Left lung (tissue), 10 donors: Measurements from ENCODE around the gene CHML. TPM values are rescaled to one million over a fixed set of nuclear protein-coding genes. Genes with fewer than 3 reads are reported as not detected.
A peak's percentile ranks its signal among the peaks of the same experiment; 100 is the strongest.

Experiments used
- ATAC-seq: fragments of 200-7000 bp; cut with Tn5 transposase; one replicate; pipeline ENCODE4 v1.9.1; 2020; ENCODE audit warnings: moderate library complexity
- DNase-seq, 4 donors: peaks; one replicate each; pipeline ENCODE4 v3.0.0-alpha.2; 2013 to 2020
- H3K27ac ChIP-seq, 2 donors: fragments of 200-600 bp; sonication (generic) in 1 of 2; one replicate each; pipeline versions ENCODE4 v1.5.0 to v1.8.0; 2020 to 2021
- H3K27me3 ChIP-seq, 2 donors: fragments of 200-600 bp; sonication (generic) in 1 of 2; one replicate each; pipeline versions ENCODE4 v1.5.0 to v1.8.0; 2020 to 2021
- H3K36me3 ChIP-seq, 2 donors: fragments of 200-600 bp; sonication (generic) in 1 of 2; one replicate each; pipeline versions ENCODE4 v1.5.0 to v1.8.0; 2020 to 2021
- H3K4me1 ChIP-seq, 2 donors: fragments of 200-600 bp; one replicate each; pipeline ENCODE4 v1.8.0; 2021
- H3K4me3 ChIP-seq, 2 donors: fragments of 200-600 bp; sonication (generic) in 1 of 2; one replicate each; pipeline versions ENCODE4 v1.5.0 to v1.8.0; 2020 to 2021; ENCODE audit warnings: mild to moderate bottlenecking in 1 of 2
- H3K9me3 ChIP-seq, 2 donors: fragments of 200-600 bp; sonication (generic) in 1 of 2; one replicate each; pipeline versions ENCODE4 v1.5.0 to v1.8.0; 2020 to 2021
- CTCF ChIP-seq, 2 donors: fragments of 200-600 bp; sonication (generic) in 1 of 2; IDR thresholded peaks; one replicate each; pipeline versions ENCODE4 v1.5.0 to v1.8.0; 2021; ENCODE audit warnings: antibody characterized with exemption in 2 of 2
- intact Hi-C, 2 donors: fragments of 100-400 bp; cut with DNase I; formaldehyde crosslinking; loops; one replicate each; pipeline versions ENCODE4 v1.11.2 to v1.14.2; 2022
- polyA plus RNA-seq, 6 donors: library from polyadenylated mRNA; unstranded; fragments of 120-200 nt; gene quantifications; one replicate each; pipeline ENCODE4 v1.2.1, GENCODE V29; 2013; ENCODE audit not compliant: insufficient read length in 6 of 6
- total RNA-seq, 2 donors: library from RNA; stranded (reverse); fragmentation: NEBNext Ultra II Directional; extraction: Animal tissue kit (Norgen Biotek cat#: 25700); gene quantifications; one replicate each; pipeline ENCODE4 v1.2.1, GENCODE V29; 2021
- donor health status: DM: no; HTN: yes; CAD: no.
- donor health status: DM: no; HTN: no; CAD: no.

The CHML gene
- total and polyA plus RNA-seq, 8 donors: 9.8 to 27.6 (median 22.2) TPM

DNA sequence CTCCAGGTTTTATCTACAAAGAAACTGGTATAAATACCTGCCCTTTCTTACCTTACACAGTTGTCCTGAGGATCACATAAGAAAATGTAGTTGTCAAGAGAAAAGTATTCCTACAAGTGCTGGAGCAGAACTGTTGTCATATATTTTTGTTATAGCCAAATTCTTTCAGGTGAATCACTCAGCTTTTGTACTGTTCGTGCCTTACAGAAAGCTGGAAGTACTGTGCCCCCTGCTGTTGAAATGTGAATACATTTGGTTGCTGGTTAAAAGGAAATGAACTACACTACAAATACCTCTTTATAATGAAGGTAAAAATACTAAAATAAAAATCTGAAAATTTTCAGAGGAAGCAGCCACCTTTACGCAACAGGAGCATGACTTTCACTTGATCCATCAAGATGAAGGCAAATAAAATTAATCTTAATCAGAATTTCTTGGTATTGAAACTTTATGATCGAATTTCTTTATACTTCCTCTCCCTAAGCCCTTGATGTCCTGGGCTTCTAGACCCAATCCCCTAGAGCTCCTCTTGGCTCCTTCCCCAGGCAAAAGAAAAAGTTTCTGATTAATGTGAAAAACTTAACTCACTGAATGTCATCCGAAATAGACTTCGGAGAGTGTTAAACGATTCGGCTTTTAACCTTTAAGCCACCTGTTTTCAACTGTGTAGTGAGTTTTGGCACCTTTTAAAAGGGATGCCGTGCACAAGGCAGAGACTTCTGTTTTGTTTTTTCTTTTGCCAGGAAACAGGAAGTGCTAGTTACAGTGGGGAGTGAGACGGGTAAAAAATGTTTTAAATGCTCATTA lies 12.5 kb downstream of the CHML start:
- peak in 1 of 4 donors; percentile 33 for DNase-seq
- Histone ChIP-seq H3K27ac (peak overlapping the region in 1 of 2 donors; percentile 21), H3K4me1 (peaks cover 0 to 8% of the 10 kb centered on the region in 2 donors), H3K36me3 (no peaks in the 10 kb centered on the region), H3K9me3 (no peaks in the 10 kb centered on the region), H3K4me3 (no peak overlapping the region), H3K27me3 (no peaks in the 10 kb centered on the region)
- peak; percentile 81 for ATAC-seq
- peak in 1 of 2 donors; percentile 34 for TF ChIP-seq CTCF (IDR thresholded peaks at IDR 0.05)
- intact Hi-C loops: loop anchor here in 1 of 2 donors (10.0 kb wide), 1 partner anchor 93 kb away; the partner anchor contains the start of gene KMO

DNA sequence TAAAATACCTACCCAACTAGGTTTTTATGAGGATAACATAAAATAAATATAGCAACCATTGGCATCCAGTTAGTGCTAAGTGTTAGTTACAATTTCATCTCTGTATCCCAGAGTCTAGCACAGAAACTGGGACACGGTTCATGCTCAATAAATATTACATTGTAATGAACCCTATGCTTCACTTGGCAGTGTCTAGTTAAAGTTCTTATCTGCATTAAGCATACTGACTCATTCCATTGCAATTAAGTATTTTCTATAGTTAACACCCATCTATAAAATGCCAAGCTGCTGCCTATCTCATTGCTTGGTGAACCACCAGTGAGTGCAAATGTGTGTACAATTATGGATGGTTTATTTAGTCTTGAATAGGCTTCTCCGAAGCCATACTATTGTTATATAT lies 15.2 kb downstream of the CHML start:
- DNase-seq: no peak
- TF ChIP-seq CTCF (IDR thresholded peaks at IDR 0.05): no peak

DNA sequence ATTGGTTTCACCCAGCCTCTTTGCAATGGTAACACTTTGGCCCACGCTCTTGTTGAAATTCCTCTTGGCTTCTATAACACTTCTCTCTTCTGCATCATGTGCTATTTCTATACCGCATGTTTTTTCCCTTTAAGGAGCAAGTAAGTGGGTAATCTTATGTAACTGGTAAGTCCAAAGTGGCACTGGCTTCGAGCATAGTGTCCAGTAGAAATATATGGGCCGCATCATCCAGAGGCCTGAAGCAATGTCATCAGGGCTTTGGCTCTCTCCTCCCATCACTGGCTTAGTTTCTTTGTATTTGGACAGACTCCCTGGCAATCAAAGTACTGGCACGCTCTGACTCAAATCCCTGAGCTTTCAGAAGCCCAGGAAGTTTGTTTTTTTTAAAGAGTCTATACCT lies 17.5 kb downstream of the CHML start:
- TF ChIP-seq CTCF (IDR thresholded peaks at IDR 0.05): no peak
- H3K27me3 ChIP-seq: no peaks in the 10 kb centered on the region
- no peaks in the 10 kb centered on the region for H3K36me3 ChIP-seq
- ATAC-seq (no peak), DNase-seq (no peak)
- peaks cover 0 to 1% of the 10 kb centered on the region in 2 donors for H3K4me1 ChIP-seq
- intact Hi-C loops: loop anchor here in 1 of 2 donors (10.0 kb wide), 1 partner anchor 88 kb away; the partner anchor contains the start of gene KMO
- H3K9me3 ChIP-seq: no peaks in the 10 kb centered on the region
- no peak overlapping the region for H3K4me3 ChIP-seq
- H3K27ac ChIP-seq: no peak overlapping the region

More for the DNA sequence above, 15.2 kb downstream of the CHML start:
- no peaks in the 10 kb centered on the region for H3K27me3 ChIP-seq
- intact Hi-C loops: loop anchor here in 1 of 2 donors (10.0 kb wide), 1 partner anchor 90 kb away; the partner anchor contains the start of gene KMO
- ATAC-seq: no peak
- peaks cover 0 to 8% of the 10 kb centered on the region in 2 donors for H3K4me1 ChIP-seq
- H3K27ac ChIP-seq: no peak overlapping the region
- no peaks in the 10 kb centered on the region for H3K9me3 ChIP-seq
- H3K36me3 ChIP-seq: no peaks in the 10 kb centered on the region
- H3K4me3 ChIP-seq: no peak overlapping the region

- H3K36me3 ChIP-seq: no peaks in the 10 kb centered on the region
- no peaks in the 10 kb centered on the region for H3K4me1 ChIP-seq
- H3K4me3 ChIP-seq: no peak overlapping the region
- TF ChIP-seq CTCF (IDR thresholded peaks at IDR 0.05): no peak
- DNase-seq (no peak), ATAC-seq (no peak)
- no peaks in the 10 kb centered on the region for H3K27me3 ChIP-seq
- intact Hi-C loops: no loop called here
- no peaks in the 10 kb centered on the region for H3K9me3 ChIP-seq
- H3K27ac ChIP-seq: no peak overlapping the region
Observed at GRCh38 chr1:241617426-241617825, 22.7 kb downstream of the CHML start.
